T-helper 2 cell treated with Interferon-gamma antibody and Interleukin-4, amounts not matched to agents 5 μg/mL and 100 μg/mL, for 36 hours (primary cell): ENCODE data around the gene LAMA3.

Experiments used
- DNase-seq: peaks from one replicate; pipeline ENCODE4 v3.0.0; 2021; ENCODE audit warnings: low spot score
- H3K27ac Mint-ChIP-seq: one replicate; pipeline ENCODE4 v1.8.0; 2021; ENCODE audit warnings: mild to moderate bottlenecking, mixed read lengths
- H3K27me3 Mint-ChIP-seq: one replicate; pipeline ENCODE4 v1.8.0; 2021; ENCODE audit warnings: low read depth, mixed read lengths
- H3K36me3 Mint-ChIP-seq: one replicate; pipeline ENCODE4 v1.8.0; 2021; ENCODE audit warnings: low read depth, mixed read lengths
- H3K4me1 Mint-ChIP-seq: one replicate; pipeline ENCODE4 v1.8.0; 2021; ENCODE audit warnings: low read depth, mixed read lengths
- H3K4me3 Mint-ChIP-seq: one replicate; pipeline ENCODE4 v1.8.0; 2022; ENCODE audit warnings: mild to moderate bottlenecking, moderate library complexity, mixed read lengths
- H3K9me3 Mint-ChIP-seq: one replicate; pipeline ENCODE4 v1.8.0; 2021; ENCODE audit warnings: mixed read lengths

The LAMA3 gene

DNA sequence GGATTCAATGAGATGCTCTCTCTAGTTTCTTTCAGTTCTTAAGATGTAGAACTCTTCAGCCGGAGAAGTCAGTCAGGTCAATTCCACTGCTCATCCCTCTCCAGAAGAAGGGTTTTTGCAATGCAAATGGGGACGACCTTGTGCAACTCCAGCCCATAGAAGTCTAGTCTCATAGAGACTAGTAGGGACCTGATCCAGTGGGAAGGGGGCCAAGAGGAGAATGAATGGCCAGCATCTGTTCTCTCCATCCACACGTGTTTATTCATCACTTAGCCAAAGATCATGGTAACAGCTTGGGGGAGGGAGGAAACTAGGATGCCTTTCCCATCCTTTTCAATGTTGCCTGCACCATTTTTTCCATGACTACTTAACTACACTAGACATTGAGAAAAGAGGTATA, 120.2 kb downstream of the LAMA3 start:
- H3K9me3 Mint-ChIP-seq = no peaks in the 10 kb centered on the region
- H3K4me3 Mint-ChIP-seq = no peak overlapping the region
- H3K27me3 Mint-ChIP-seq = peaks cover 21% of the 10 kb centered on the region
- DNase-seq = no peak
- no peaks in the 10 kb centered on the region for H3K36me3 Mint-ChIP-seq
- peaks cover 13% of the 10 kb centered on the region for H3K4me1 Mint-ChIP-seq
- no peak overlapping the region for H3K27ac Mint-ChIP-seq

DNA sequence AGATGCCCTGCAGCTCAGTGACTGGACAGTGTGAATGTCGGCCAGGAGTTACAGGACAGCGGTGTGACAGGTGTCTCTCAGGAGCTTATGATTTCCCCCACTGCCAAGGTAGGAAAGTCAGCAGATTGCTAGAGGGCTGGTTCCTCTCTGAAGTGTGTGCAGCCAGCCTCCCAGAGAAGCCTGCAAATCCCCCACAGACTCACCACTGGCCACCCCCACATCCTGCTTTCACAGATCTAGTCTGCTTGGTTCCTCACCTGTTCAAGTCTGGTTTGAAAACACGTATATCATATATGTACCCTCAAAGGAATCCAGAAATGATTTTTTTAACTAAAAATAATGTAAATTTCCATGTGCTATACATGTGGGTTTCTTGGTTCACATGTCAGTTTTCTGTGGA, 121.1 kb downstream of the LAMA3 start:
- Mint-ChIP-seq H3K4me1 (peaks cover 13% of the 10 kb centered on the region), H3K36me3 (no peaks in the 10 kb centered on the region), H3K9me3 (no peaks in the 10 kb centered on the region), H3K27me3 (peaks cover 17% of the 10 kb centered on the region), H3K4me3 (no peak overlapping the region), H3K27ac (no peak overlapping the region)
- DNase-seq = no peak

DNA sequence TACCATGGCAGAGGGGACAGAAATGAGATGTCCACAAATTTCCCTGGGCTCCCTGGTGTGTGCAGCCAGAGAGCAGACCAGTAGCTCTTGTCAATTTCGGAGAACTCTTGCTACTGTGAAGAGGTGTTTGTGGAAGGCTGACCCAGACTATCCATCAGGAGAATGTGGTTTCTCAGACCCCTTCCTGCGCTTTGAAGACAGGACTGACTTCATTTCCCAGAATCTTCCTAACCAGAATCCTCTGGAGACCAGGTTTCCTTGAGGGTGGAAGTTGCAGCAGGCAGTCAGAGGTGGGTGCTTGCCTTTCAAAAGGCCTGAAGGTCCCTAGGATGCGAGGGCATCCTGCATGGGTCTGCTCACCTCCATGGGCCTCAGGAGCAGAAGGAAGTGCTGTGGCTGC, 121.9 kb downstream of the LAMA3 start:
- H3K9me3 Mint-ChIP-seq = no peaks in the 10 kb centered on the region

DNA sequence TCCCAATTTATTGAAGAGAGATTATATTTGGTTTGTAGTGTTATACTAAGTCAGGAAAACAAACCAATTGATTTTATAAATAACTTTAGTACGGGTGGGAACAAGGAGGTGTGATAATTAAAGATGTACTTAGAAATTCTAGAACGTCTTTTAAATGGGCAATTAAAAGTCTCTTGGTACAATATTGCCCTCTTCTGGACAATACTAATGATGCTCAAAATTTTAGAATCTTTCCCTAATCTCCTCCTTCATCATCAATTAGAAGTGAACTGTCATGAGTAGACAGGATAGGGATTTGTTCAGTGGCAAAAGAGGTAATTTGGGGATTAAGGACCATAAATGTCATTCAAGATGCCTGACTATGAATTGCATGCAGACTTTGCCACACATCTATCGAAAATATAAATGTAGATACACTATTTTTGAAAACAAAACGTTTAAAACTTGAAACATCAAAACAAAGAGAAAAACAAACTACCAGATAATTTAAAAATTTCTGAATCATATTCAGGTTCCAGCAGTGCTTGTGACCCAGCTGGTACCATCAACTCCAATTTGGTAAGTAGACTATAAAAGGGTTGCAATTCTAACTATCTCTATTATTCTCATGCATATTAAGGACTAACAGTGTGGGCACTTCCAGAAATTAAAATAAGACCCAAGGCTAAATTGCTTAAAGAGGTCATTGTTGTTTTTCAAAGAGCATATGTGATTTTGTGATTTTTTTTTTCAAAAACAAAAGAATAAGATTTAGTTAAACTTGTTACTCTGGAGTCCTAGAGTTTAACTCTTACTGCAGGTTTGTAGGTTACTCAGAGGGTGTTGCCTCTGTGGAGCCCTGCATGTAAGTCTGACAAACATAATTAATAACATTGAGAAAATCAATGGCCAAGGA, 123.5 kb downstream of the LAMA3 start:
- Mint-ChIP-seq H3K9me3 (no peaks in the 10 kb centered on the region), H3K4me1 (peaks cover 15% of the 10 kb centered on the region), H3K27ac (no peak overlapping the region), H3K36me3 (no peaks in the 10 kb centered on the region), H3K27me3 (peaks cover 16% of the 10 kb centered on the region), H3K4me3 (no peak overlapping the region)
- no peak for DNase-seq

More for the DNA sequence above, 121.9 kb downstream of the LAMA3 start:
- H3K4me1 Mint-ChIP-seq = peaks cover 15% of the 10 kb centered on the region
- H3K27me3 Mint-ChIP-seq = peaks cover 13% of the 10 kb centered on the region
- H3K27ac Mint-ChIP-seq = no peak overlapping the region
- H3K36me3 Mint-ChIP-seq = no peaks in the 10 kb centered on the region
- no peak for DNase-seq
- H3K4me3 Mint-ChIP-seq = no peak overlapping the region

DNA sequence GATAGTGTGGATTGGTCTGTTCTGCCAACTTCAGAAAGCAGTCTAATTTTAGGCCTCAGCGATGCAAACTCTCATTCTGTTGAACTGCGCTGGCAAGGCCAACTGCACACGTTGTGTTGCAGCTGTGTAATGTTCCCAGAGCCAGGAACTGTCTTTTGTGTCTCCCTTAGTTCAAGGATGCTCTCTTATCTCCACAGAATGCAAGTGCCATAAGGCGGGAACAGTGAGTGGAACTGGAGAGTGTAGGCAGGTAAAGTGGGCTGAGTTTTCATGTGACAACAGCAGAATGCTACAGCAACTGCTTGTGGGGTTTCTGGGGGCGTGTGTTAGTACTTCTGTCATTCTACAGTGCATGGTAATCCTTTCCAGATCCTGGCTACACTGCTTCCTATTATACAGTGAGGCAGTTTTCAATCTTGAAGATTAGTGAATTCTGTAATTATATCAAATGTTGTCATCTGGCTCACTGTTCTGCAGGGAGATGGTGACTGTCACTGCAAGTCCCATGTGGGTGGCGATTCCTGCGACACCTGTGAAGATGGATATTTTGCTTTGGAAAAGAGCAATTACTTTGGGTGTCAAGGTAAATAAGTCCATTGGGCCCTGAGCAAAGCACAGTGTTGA, 125.8 kb downstream of the LAMA3 start:
- no peak for DNase-seq
- no peak overlapping the region for H3K27ac Mint-ChIP-seq
- H3K4me3 Mint-ChIP-seq = no peak overlapping the region
- H3K27me3 Mint-ChIP-seq = peaks cover 27% of the 10 kb centered on the region
- no peaks in the 10 kb centered on the region for H3K9me3 Mint-ChIP-seq
- H3K36me3 Mint-ChIP-seq = no peaks in the 10 kb centered on the region
- H3K4me1 Mint-ChIP-seq = peaks cover 15% of the 10 kb centered on the region

DNA sequence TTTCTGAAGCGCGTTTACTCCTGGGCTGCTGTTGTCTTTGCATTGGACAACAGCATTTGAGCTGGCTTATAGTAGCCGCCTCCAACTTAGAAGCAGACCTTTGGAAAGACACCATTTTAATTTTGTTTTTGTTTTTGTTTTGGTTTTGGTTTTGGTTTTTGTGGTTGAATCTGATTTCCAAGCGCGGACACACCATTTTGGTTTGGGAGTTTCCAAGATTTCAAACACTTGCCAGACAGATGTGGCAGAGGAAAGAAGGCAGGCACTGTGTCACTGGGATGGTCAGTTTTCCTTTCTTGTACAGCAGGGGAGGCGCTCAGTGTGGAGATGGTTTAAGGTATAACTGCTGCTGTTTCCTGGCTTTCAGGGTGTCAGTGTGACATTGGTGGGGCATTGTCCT, 126.8 kb downstream of the LAMA3 start:
- H3K4me1 Mint-ChIP-seq = peaks cover 7% of the 10 kb centered on the region

DNA sequence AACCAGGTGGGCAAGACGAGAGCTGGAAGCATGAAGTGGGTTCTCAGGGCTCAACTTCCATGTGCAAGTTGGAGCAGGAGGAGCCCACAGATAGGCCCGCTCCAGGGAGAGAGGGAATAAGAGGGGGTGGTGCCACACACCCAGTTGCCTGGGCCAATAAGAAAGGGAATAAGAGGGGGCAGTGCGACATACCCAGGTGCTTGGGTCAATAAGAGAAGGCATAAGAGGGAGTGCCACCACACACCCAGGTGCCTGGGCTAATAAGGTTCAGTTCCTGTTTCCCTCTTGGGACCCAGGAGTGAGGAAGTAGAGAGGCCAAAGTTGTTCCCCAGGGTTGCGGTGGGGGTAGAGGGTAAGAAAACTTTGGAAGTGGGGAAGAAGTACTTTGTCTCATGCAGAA, 127.5 kb downstream of the LAMA3 start:
- H3K9me3 Mint-ChIP-seq = no peaks in the 10 kb centered on the region
- no peak overlapping the region for H3K27ac Mint-ChIP-seq
- no peak for DNase-seq
- no peaks in the 10 kb centered on the region for H3K36me3 Mint-ChIP-seq
- H3K4me1 Mint-ChIP-seq = peaks cover 3% of the 10 kb centered on the region
- peaks cover 26% of the 10 kb centered on the region for H3K27me3 Mint-ChIP-seq
- no peak overlapping the region for H3K4me3 Mint-ChIP-seq

More for the DNA sequence above, 126.8 kb downstream of the LAMA3 start:
- no peak for DNase-seq
- H3K27ac Mint-ChIP-seq = no peak overlapping the region
- H3K27me3 Mint-ChIP-seq = peaks cover 28% of the 10 kb centered on the region
- no peak overlapping the region for H3K4me3 Mint-ChIP-seq
- no peaks in the 10 kb centered on the region for H3K9me3 Mint-ChIP-seq
- H3K36me3 Mint-ChIP-seq = no peaks in the 10 kb centered on the region

DNA sequence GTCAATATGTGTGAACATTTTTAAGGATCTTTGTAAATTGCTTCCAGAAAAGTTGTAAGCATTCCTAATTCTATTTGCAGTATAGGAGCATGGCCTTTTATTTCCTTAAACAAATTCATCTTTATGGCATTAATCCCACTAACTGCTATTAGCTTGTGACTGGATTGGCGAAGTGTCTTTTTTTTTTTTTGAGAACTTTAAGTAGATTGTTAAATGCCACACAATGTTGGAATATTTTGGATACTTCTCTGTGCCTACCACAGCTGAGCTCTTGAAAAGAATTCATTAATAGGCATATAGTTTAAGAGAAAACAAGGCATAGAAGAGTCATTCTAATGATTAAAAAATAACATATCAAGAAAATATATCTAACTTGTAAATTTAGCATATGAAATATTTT, 129.7 kb downstream of the LAMA3 start:
- Mint-ChIP-seq H3K27ac (no peak overlapping the region), H3K4me3 (no peak overlapping the region), H3K27me3 (peaks cover 24% of the 10 kb centered on the region), H3K4me1 (peaks cover 3% of the 10 kb centered on the region), H3K9me3 (no peaks in the 10 kb centered on the region), H3K36me3 (no peaks in the 10 kb centered on the region)
- DNase-seq = no peak

DNA sequence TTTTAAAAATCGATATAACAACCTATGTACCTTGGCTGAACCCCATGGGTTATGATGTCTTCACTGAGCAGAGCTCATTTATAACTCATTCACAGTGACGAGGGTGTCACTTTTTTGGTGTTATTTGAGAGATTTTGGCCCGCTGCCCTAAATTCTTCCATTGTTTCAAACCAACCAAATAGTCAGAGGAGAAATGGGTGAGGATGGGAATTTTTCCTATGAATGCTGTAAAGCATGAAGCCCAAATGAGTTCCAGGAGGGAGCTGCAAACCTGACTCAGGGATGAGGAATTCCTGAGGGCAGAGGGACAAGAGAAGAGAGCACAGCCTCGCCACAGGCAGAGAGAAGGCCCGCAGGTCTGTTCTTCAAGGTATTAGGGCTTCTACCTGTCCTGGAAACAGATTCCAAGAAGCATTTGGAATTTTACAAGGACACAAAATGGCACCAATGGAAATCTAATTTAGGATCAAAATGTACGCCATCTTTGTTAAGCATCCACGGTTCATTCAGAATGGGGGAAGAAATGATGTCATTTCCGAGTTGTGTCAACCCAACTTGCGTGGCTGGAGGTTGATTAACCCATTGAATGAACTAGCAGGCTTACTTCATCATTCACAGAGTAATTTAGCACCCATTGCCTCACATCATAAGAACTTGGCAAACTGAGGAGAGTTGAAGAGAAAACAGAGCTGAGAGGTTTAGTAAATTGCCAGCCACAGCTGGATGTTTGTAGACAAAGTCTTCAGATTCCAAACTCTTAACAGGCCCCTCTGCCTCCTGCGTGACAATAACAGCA, 133.5 kb downstream of the LAMA3 start:
- no peaks in the 10 kb centered on the region for H3K36me3 Mint-ChIP-seq
- H3K9me3 Mint-ChIP-seq = no peaks in the 10 kb centered on the region
- H3K27me3 Mint-ChIP-seq = peaks cover 22% of the 10 kb centered on the region
- H3K4me3 Mint-ChIP-seq = no peak overlapping the region
- DNase-seq = no peak
- no peak overlapping the region for H3K27ac Mint-ChIP-seq
- H3K4me1 Mint-ChIP-seq = peaks cover 26% of the 10 kb centered on the region

DNA sequence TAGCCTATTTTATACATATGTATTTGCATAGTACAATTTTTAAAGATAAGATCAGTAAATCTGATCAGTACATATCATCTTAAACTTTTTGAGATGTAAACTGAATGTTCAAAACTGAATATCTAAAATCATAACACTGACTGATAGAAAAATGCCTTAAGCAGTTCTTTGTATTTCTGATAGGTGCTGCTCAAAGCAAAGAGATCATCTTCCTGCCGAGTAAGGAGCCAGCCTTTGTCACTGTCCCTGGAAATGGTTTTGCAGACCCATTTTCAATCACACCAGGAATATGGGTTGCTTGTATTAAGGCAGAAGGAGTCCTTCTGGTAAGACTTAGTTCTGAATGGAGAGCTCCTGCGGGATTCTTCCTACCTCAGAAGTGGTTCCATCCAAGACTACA, 135.0 kb downstream of the LAMA3 start:
- Mint-ChIP-seq H3K27me3 (peaks cover 14% of the 10 kb centered on the region), H3K36me3 (no peaks in the 10 kb centered on the region), H3K4me1 (peaks cover 39% of the 10 kb centered on the region), H3K9me3 (no peaks in the 10 kb centered on the region), H3K27ac (no peak overlapping the region), H3K4me3 (no peak overlapping the region)
- no peak for DNase-seq

DNA sequence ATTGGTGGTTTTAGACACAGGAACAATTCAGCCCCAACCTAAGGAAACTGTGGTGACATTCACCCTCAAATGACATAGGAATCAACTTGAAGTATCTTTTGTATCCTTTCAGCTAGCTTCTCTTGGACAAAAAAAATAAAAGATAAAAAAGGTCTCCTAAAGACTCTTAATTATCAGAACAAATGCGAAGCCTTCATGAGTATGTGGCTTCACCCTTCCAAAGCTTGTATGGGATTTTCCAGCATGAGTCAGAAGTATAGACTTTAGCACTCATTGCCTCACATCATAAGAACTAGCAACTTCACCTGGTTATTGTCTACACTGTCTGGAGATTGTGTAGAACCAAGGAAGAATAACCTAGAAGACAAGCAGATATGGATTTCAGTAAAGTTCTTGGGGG, 135.4 kb downstream of the LAMA3 start:
- Mint-ChIP-seq H3K4me1 (peaks cover 41% of the 10 kb centered on the region), H3K27ac (no peak overlapping the region), H3K4me3 (no peak overlapping the region), H3K27me3 (peaks cover 11% of the 10 kb centered on the region), H3K36me3 (no peaks in the 10 kb centered on the region), H3K9me3 (no peaks in the 10 kb centered on the region)
- no peak for DNase-seq

DNA sequence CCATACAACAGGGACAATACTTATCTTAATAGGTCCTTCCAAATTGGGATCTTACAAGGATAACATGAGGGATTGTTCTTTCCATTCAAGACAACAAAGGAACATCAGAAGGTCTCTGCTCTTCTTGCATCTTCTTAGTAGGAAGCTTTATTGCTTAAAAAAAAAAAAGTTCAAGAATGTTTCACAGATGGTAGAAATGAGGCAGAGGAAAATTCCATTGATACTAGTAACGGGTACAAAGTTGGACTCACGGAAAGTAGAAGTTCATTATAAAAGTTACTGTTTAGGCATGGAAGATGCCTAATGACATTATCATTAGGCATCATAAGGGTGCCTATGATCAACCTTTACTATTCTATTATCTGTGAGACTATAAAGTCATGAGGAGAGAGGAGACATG, 136.2 kb downstream of the LAMA3 start:
- no peak for DNase-seq
- Mint-ChIP-seq H3K4me1 (peaks cover 41% of the 10 kb centered on the region), H3K9me3 (no peaks in the 10 kb centered on the region), H3K27me3 (peaks cover 6% of the 10 kb centered on the region), H3K4me3 (no peak overlapping the region), H3K36me3 (no peaks in the 10 kb centered on the region), H3K27ac (no peak overlapping the region)

DNA sequence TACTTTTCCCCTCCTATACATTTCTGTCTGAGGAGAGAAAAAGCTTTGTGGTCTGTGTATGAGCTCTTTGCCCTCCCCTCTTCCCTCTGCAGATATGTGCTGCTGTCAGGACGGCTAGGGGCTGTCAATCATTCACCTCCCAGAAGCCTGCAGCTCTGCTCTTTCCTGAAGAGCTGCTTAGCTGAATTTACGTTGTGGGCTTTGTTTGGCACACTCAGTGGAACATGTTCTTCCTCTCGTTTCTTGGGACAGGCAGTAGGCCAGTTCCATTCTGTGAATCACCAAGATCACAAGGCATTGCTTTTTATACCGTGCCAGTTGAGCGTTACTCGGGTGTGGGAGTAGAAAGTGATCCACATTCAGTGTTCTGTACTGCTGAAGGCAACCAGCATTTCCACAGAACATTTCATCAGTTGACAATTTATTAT, 136.7 kb downstream of the LAMA3 start:
- Mint-ChIP-seq H3K4me1 (peaks cover 41% of the 10 kb centered on the region), H3K27ac (no peak overlapping the region), H3K36me3 (no peaks in the 10 kb centered on the region)

More for the DNA sequence above, 136.7 kb downstream of the LAMA3 start:
- Mint-ChIP-seq H3K4me3 (peak overlapping the region; percentile 11), H3K9me3 (no peaks in the 10 kb centered on the region), H3K27me3 (peaks cover 2% of the 10 kb centered on the region)
- peak; percentile 9 for DNase-seq
